IMR-90 (cell line): ENCODE data around the gene CYP19A1. TPM values are rescaled to one million over a fixed set of nuclear protein-coding genes. Genes with fewer than 3 reads are reported as not detected.

ENCODE experiments used
- ATAC-seq: fragments of 200-7000 bp; cut with Tn5 transposase; 2 replicates; pipeline ENCODE4 v1.9.1; 2020; ENCODE audit warnings: low read depth, mild to moderate bottlenecking, moderate library complexity
- BruUV-seq: library from RNA; stranded (reverse); fragments of 400-500 nt; replicated peaks from 2 replicates; lab custom pipeline; 2021; lab: Mats Ljungman, UMichigan
- CTCF ChIA-PET: fragments of 300-600 bp; formaldehyde crosslinking; extraction: SDS; loops from one replicate; lab custom pipeline; 2021; ENCODE audit warnings: antibody characterized with exemption; lab: Yijun Ruan, JAX
- POLR2A ChIA-PET: fragments of 300-600 bp; sonication (Branson Sonifier 250); formaldehyde crosslinking; loops from one replicate; lab custom pipeline; 2022; ENCODE audit warnings: antibody characterized with exemption; ENCODE audit not compliant: unreplicated experiment; lab: Charles Lee
- DNase-seq: peaks from one replicate; pipeline ENCODE4 v3.0.0; 2013
- H2AFZ ChIP-seq: replicated peaks from 2 replicates; pipeline ENCODE3; 2013; ENCODE audit warnings: low read length, mild to moderate bottlenecking; ENCODE audit not compliant: poor library complexity
- H2AK5ac ChIP-seq: 2 replicates; pipeline ENCODE4 v1.6.1; 2013; ENCODE audit warnings: low read depth, low read length, inconsistent platforms
- H2AK9ac ChIP-seq: replicated peaks from 2 replicates; pipeline ENCODE3; 2013; ENCODE audit warnings: mild to moderate bottlenecking, low read depth, low read length, moderate library complexity; ENCODE audit not compliant: poor library complexity
- H2BK120ac ChIP-seq: 2 replicates; pipeline ENCODE4 v1.6.1; 2013; ENCODE audit warnings: low read depth, low read length, inconsistent platforms
- H2BK15ac ChIP-seq: 3 replicates; pipeline ENCODE4 v1.6.1; 2013; ENCODE audit warnings: low read depth, low read length, inconsistent platforms
- H2BK20ac ChIP-seq: 2 replicates; pipeline ENCODE4 v1.6.1; 2013; ENCODE audit warnings: low read depth, mild to moderate bottlenecking, inconsistent platforms, low read length, moderate library complexity
- H2BK5ac ChIP-seq: 2 replicates; pipeline ENCODE4 v1.6.1; 2013; ENCODE audit warnings: mild to moderate bottlenecking, low read depth, low read length, inconsistent platforms; ENCODE audit not compliant: poor library complexity, severe bottlenecking
- H3K14ac ChIP-seq: replicated peaks from 2 replicates; pipeline ENCODE4 v1.6.1; 2013; ENCODE audit warnings: low read depth, low read length, inconsistent platforms
- H3K18ac ChIP-seq: 2 replicates; pipeline ENCODE4 v1.6.1; 2013; ENCODE audit warnings: low read depth, low read length, control low read depth
- H3K23ac ChIP-seq: 2 replicates; pipeline ENCODE4 v1.6.1; 2013; ENCODE audit warnings: low read depth, low read length, inconsistent platforms
- H3K27ac ChIP-seq: 2 replicates; pipeline ENCODE4 v1.5.1; 2013; ENCODE audit warnings: mild to moderate bottlenecking, control low read depth, low read length; ENCODE audit not compliant: insufficient read depth
- H3K27me3 ChIP-seq: 2 replicates; pipeline ENCODE4 v1.6.1; 2013; ENCODE audit warnings: low read length; ENCODE audit not compliant: control insufficient read depth, insufficient read depth
- H3K36me3 ChIP-seq: 2 replicates; pipeline ENCODE4 v1.6.1; 2013; ENCODE audit warnings: low read length, mixed read lengths; ENCODE audit not compliant: control insufficient read depth, insufficient read depth
- H3K4ac ChIP-seq: 2 replicates; pipeline ENCODE4 v1.6.1; 2013; ENCODE audit warnings: low read depth, low read length, inconsistent platforms
- H3K4me1 ChIP-seq: 2 replicates; pipeline ENCODE4 v1.6.1; 2013; ENCODE audit warnings: low read length, mixed read lengths; ENCODE audit not compliant: control insufficient read depth, insufficient read depth
- H3K4me2 ChIP-seq: 2 replicates; pipeline ENCODE4 v1.6.1; 2013; ENCODE audit warnings: low read depth, mild to moderate bottlenecking, control low read depth, low read length, moderate library complexity
- H3K4me3 ChIP-seq: 2 replicates; pipeline ENCODE4 v1.5.1; 2013; ENCODE audit warnings: low read depth, mild to moderate bottlenecking, control low read depth, low read length, moderate library complexity; ENCODE audit not compliant: insufficient read depth
- H3K56ac ChIP-seq: 2 replicates; pipeline ENCODE4 v1.6.1; 2013; ENCODE audit warnings: low read length, inconsistent platforms; ENCODE audit not compliant: insufficient read depth; ENCODE audit errors: extremely low read depth
- H3K79me1 ChIP-seq, 2 experiments: 2 replicates each; pipeline ENCODE4 v1.6.1; 2013; ENCODE audit warnings: low read length in 2 of 2, inconsistent platforms in 1 of 2, low read depth in 1 of 2
- H3K9ac ChIP-seq: 2 replicates; pipeline ENCODE4 v1.6.1; 2013; ENCODE audit warnings: low read depth, low read length, control low read depth
- H3K9me1 ChIP-seq: 2 replicates; pipeline ENCODE4 v1.6.1; 2013; ENCODE audit warnings: low read length, inconsistent platforms; ENCODE audit not compliant: insufficient read depth
- H3K9me3 ChIP-seq: 2 replicates; pipeline ENCODE4 v1.6.1; 2013; ENCODE audit warnings: low read length; ENCODE audit not compliant: control insufficient read depth, insufficient read depth
- H4K20me1 ChIP-seq: 2 replicates; pipeline ENCODE4 v1.6.1; 2013; ENCODE audit warnings: low read length, inconsistent platforms; ENCODE audit not compliant: insufficient read depth
- H4K5ac ChIP-seq: 2 replicates; pipeline ENCODE4 v1.6.1; 2013; ENCODE audit warnings: mild to moderate bottlenecking, low read depth, low read length, control low read depth
- H4K8ac ChIP-seq, 2 experiments: 2 replicates each; pipeline ENCODE4 v1.6.1; 2013; ENCODE audit warnings: low read depth in 2 of 2, low read length in 2 of 2, control low read depth in 1 of 2, inconsistent platforms in 1 of 2
- H4K91ac ChIP-seq: 2 replicates; pipeline ENCODE4 v1.6.1; 2013; ENCODE audit warnings: low read depth, low read length, inconsistent platforms; ENCODE audit not compliant: insufficient read depth
- CEBPB ChIP-seq: IDR thresholded peaks from 2 replicates; pipeline ENCODE4 v1.6.1; 2012; ENCODE audit warnings: low read depth, low read length, improper control_type of control experiment
- MAFK ChIP-seq: IDR thresholded peaks from 2 replicates; pipeline ENCODE4 v1.6.1; 2012; ENCODE audit warnings: low read depth, low read length, improper control_type of control experiment
- WGBS, 2 experiments: methylation state at CpG; one replicate each; pipeline versions ENCODE4 v1.1.5 to v1.1.7; 2013; ENCODE audit warnings: missing lambda C conversion rate in 2 of 2; ENCODE audit not compliant: insufficient read length in 1 of 2; ENCODE audit errors: extremely low coverage in 2 of 2; 5-methylcytosine and 5-hydroxymethylcytosine counted together
- dilution Hi-C: fragments of 300-500 bp; cut with HindIII; formaldehyde crosslinking; loops from one replicate; pipeline ENCODE4 v1.14.3; 2018; ENCODE audit warnings: low sequenced_read_pairs; ENCODE audit not compliant: unreplicated experiment
- in situ Hi-C: fragments of 300-500 bp; cut with MboI; formaldehyde crosslinking; loops from 3 replicates; pipeline ENCODE4 v1.14.3; 2019; ENCODE audit warnings: low sequenced_read_pairs, inconsistent platforms, mixed read lengths
- intact Hi-C: fragments of 100-400 bp; cut with micrococcal nuclease; formaldehyde crosslinking; loops from 2 replicates; pipeline ENCODE4 v1.10.0; 2022
- polyA plus RNA-seq, 3 experiments: library from polyadenylated mRNA; depleted of rRNA; stranded (reverse); fragments of >200 nt; gene quantifications; 2 replicates each; pipeline ENCODE4 v1.2.3, GENCODE V29; 2012; ENCODE audit warnings: low replicate concordance in 1 of 3
- total RNA-seq: library from RNA; depleted of rRNA; stranded (reverse); fragments of >200 nt; gene quantifications from 2 replicates; pipeline ENCODE4 v1.2.3, GENCODE V29; 2012

CYP19A1 gene
- total and polyA plus RNA-seq, 2 of the 4 experiments (the other 2 are of a cell fraction), result not detected

DNA sequence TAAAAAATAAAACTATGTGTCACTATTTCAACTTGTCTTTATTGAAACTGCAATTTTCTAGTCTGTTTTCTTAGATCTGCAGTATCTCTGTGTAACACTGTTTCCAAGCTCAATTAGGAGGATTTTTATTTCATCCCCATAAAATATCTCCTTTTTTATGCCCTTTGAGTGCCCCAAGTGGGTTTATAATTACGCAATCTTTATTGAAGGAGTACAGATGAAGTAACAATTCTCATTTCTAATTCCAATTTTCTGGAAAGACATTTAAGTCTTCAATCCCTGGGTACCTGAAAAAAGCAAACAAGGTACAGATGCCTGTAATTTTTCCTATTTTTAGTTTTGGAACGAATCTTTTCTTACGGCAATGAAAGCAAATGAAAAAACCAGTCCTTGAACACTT lies 61.3 kb downstream of the CYP19A1 start:
- H2BK15ac ChIP-seq, result no peak overlapping the region
- intact Hi-C loops (no loop called here), in situ Hi-C loops (no loop called here), dilution Hi-C loops (no loop called here)
- no peaks in the 10 kb centered on the region for H3K36me3 ChIP-seq
- H3K9me3 ChIP-seq, result no peaks in the 10 kb centered on the region
- H3K23ac ChIP-seq, result no peak overlapping the region
- H3K9ac ChIP-seq, result no peak overlapping the region
- no peak overlapping the region for H2BK20ac ChIP-seq
- ATAC-seq (no peak), DNase-seq (no peak)
- no peak overlapping the region for H3K27ac ChIP-seq
- no peak overlapping the region for H2AFZ ChIP-seq
- H4K20me1 ChIP-seq, result no peaks in the 10 kb centered on the region
- TF ChIP-seq MAFK (no peak), CEBPB (peak; percentile 81)
- H3K56ac ChIP-seq, result no peak overlapping the region
- H3K4me2 ChIP-seq, result no peak overlapping the region
- H3K4ac ChIP-seq, result no peak overlapping the region
- no peak overlapping the region for H2AK5ac ChIP-seq
- H2AK9ac ChIP-seq, result no peak overlapping the region
- H3K4me1 ChIP-seq, result no peaks in the 10 kb centered on the region; the same call in 1 of the 2 replicates
- no CpG with 5 or more reads among the region's 3 CpGs for WGBS, 2 experiments
- no TSS peak for BruUV-seq
- ChIA-PET POLR2A (no interaction called here), CTCF (interaction anchor here (1.4 kb wide), 1 partner anchor 114 kb away, joined by 4 read pairs; no protein-coding TSS in a partner anchor)
- H4K5ac ChIP-seq, result no peak overlapping the region
- H4K8ac ChIP-seq, result no peak overlapping the region
- H3K27me3 ChIP-seq, result peaks cover 57% of the 10 kb centered on the region
- no peaks in the 10 kb centered on the region for H3K9me1 ChIP-seq
- no peak overlapping the region for H2BK120ac ChIP-seq
- no peak overlapping the region for H3K14ac ChIP-seq
- no peak overlapping the region for H4K91ac ChIP-seq
- H2BK5ac ChIP-seq, result no peak overlapping the region
- H3K18ac ChIP-seq, result no peak overlapping the region
- no peak overlapping the region for H3K4me3 ChIP-seq
- H3K79me1 ChIP-seq, result no peaks in the 10 kb centered on the region
